ENCODE measurements around the gene STAP1. TPM values are rescaled to one million over a fixed set of nuclear protein-coding genes. Genes with fewer than 3 reads are reported as not detected.

The STAP1 gene
- total and polyA plus RNA-seq, 10 of the 15 experiments (the other 5 are each of a cell fraction or from before 2014, with no cell fraction given) = 4.6 to 19.4 (median 9.4) TPM

GRCh38 chr4:67539830-67540229 lies 18.7 kb upstream of the STAP1 start:
- ChIA-PET RAD21 (ENCODE audit: unreplicated experiment) (no interaction called here), POLR2A (no interaction called here), SMC1A (ENCODE audit: uncharacterized antibody, unreplicated experiment) (no interaction called here), CTCF (interaction anchor here (0.5 to 1.1 kb wide), 3 partner anchors 8 to 207 kb away, joined by 3 read pairs; no protein-coding TSS in a partner anchor)
- no peak overlapping the region for H3K4me2 ChIP-seq (ENCODE audit: control insufficient read depth, insufficient read depth)
- intact Hi-C loops (cut with micrococcal nuclease; ENCODE audit: unreplicated experiment) = no loop called here
- no peaks in the 10 kb centered on the region for H3K27me3 ChIP-seq (replicated peaks in 1 of 2; ENCODE audit: control insufficient read depth in 2 of 2, insufficient read depth in 2 of 2, low read length in 1 of 2)
- no peaks in the 10 kb centered on the region; the same call in 2 of the 3 replicates for H3K9me3 ChIP-seq (replicated peaks; ENCODE audit: control insufficient read depth, insufficient read depth, low read length)
- no peak overlapping the region for H2AFZ ChIP-seq (ENCODE audit: control insufficient read depth, low read depth, low read length)
- no peaks in the 10 kb centered on the region for H4K20me1 ChIP-seq (ENCODE audit: control insufficient read depth, insufficient read depth)
- no peak for DNase-seq (ENCODE audit: low read depth, low spot score)
- in situ Hi-C loops (cut with MboI) = loop anchor here (10.0 to 25.0 kb wide), 2 partner anchors 635 to 1097 kb away; no protein-coding TSS in a partner anchor
- no TSS peak for BruUV-seq (replicated peaks)
- no peak overlapping the region for H3K27ac ChIP-seq (ENCODE audit: control insufficient read depth, insufficient read depth)
- TF ChIP-seq ZNF622 (IDR thresholded peaks at IDR 0.05) (no peak), SMAD5 (IDR thresholded peaks at IDR 0.05; ENCODE audit: low read depth) (no peak), ZSCAN29 (IDR thresholded peaks at IDR 0.05) (no peak), BACH1 (IDR thresholded peaks at IDR 0.05; ENCODE audit: borderline replicate concordance) (no peak), NFYA (IDR thresholded peaks at IDR 0.05; ENCODE audit: borderline replicate concordance, low read depth, low read length) (no peak), IRF5 (IDR thresholded peaks at IDR 0.05; ENCODE audit: borderline replicate concordance) (no peak), MXI1 (IDR thresholded peaks at IDR 0.05; ENCODE audit: low read depth, low read length) (no peak), LARP7 (IDR thresholded peaks at IDR 0.05) (no peak), HCFC1 (IDR thresholded peaks at IDR 0.05; ENCODE audit: low read length) (no peak), CHD1 (IDR thresholded peaks at IDR 0.05; ENCODE audit: low read depth, low read length) (no peak), NR2C2 (IDR thresholded peaks at IDR 0.05; ENCODE audit: borderline replicate concordance, control insufficient read depth, insufficient read length, low read depth) (no peak), SP1 (IDR thresholded peaks at IDR 0.05; ENCODE audit: low read depth, low read length) (no peak), ZBTB4 (CRISPR knock-in tag; IDR thresholded peaks at IDR 0.05) (no peak), PRDM15 (CRISPR knock-in tag; IDR thresholded peaks at IDR 0.05) (no peak), KDM1A (IDR thresholded peaks at IDR 0.05; ENCODE audit: borderline replicate concordance) (no peak), FOXK2 (IDR thresholded peaks at IDR 0.05) (no peak), SRF (IDR thresholded peaks at IDR 0.05; ENCODE audit: low read depth in 2 of 2, low read length in 2 of 2) (no peak)
- 93% methylated on average over 1 of the region's 1 CpG for WGBS (ENCODE audit: insufficient coverage, insufficient replicate concordance, low lambda C conversion rate, missing lambda C conversion rate)
- FAIRE-seq = no peak
- no peak overlapping the region for H3K9ac ChIP-seq (ENCODE audit: control insufficient read depth, insufficient read depth, low read length)
- no peak overlapping the region for H3K4me3 ChIP-seq
- peaks cover 0 to 17% of the 10 kb centered on the region in 2 experiments; a peak in 3 of 4 replicates for H3K36me3 ChIP-seq (ENCODE audit: control insufficient read depth in 2 of 2, insufficient read depth in 2 of 2, low read length in 1 of 2)
- no peak for ATAC-seq
- no peaks in the 10 kb centered on the region for H3K4me1 ChIP-seq (ENCODE audit: control insufficient read depth, insufficient read depth, low read length)
- peaks cover 29% of the 10 kb centered on the region for H3K79me2 ChIP-seq (ENCODE audit: control insufficient read depth, insufficient read depth, low read length)

All from GM12878 (cell line).